HUDEP-2 (cell line): ENCODE results near the gene NINJ2.
"Not testable (repeated sequence)": the region's sequence is repeated elsewhere in the genome, so short reads cannot be mapped to it uniquely, and the experiment has no call there.

Experiments
- DNase-seq, 76 experiments: peaks; one replicate each; lab custom pipeline; 2025; ENCODE audit not compliant: unreplicated experiment in 76 of 76; lab: John Stamatoyannopoulos, UW

The NINJ2 gene

GRCh38 chr12:663293-663871, at the start of gene NINJ2:
TSS of gene NINJ2 (minus strand) at chr12:663445. CDS start at chr12:663360, 85 bp downstream.
- DNase-seq: no peak

GRCh38 chr12:712172-712863, 49.1 kb upstream of the NINJ2 start:
- DNase-seq: no peak

GRCh38 chr12:709455-710020, 46.3 kb upstream of the NINJ2 start:
- DNase-seq: no peak

GRCh38 chr12:708084-708483, 44.8 kb upstream of the NINJ2 start:
- DNase-seq: not testable (repeated sequence)

- no peak for DNase-seq
Measured at GRCh38 chr12:704516-705242, 41.4 kb upstream of the NINJ2 start.

GRCh38 chr12:701896-702539, 38.8 kb upstream of the NINJ2 start:
- no peak for DNase-seq

GRCh38 chr12:700016-700415, 36.8 kb upstream of the NINJ2 start:
- DNase-seq: no peak

- DNase-seq: not testable (repeated sequence)
Measured at GRCh38 chr12:698222-698621, 35.0 kb upstream of the NINJ2 start.

GRCh38 chr12:697481-697880, 34.2 kb upstream of the NINJ2 start:
- DNase-seq: no peak

- no peak for DNase-seq
Measured at GRCh38 chr12:694734-695503, 31.7 kb upstream of the NINJ2 start.

- no peak for DNase-seq
Measured at GRCh38 chr12:693934-694533, 30.8 kb upstream of the NINJ2 start.

- no peak for DNase-seq
Measured at GRCh38 chr12:692274-692673, 29.0 kb upstream of the NINJ2 start.

- no peak for DNase-seq
Measured at GRCh38 chr12:690466-690865, 27.2 kb upstream of the NINJ2 start.

GRCh38 chr12:685388-685787, 22.1 kb upstream of the NINJ2 start:
- peak in 6 of 76 experiments; percentile 5 to 38 (median 20) for DNase-seq

GRCh38 chr12:684416-684815, 21.2 kb upstream of the NINJ2 start:
- DNase-seq: no peak

GRCh38 chr12:681568-682256, 18.5 kb upstream of the NINJ2 start:
- DNase-seq: no peak

GRCh38 chr12:678747-679712, 15.8 kb upstream of the NINJ2 start:
- no peak for DNase-seq

- no peak for DNase-seq
Measured at GRCh38 chr12:675562-675961, 12.3 kb upstream of the NINJ2 start.
